ENCODE results near the gene SS18L1.

SS18L1 gene

GRCh38 chr20:62230276-62230675 lies 86.7 kb downstream of the SS18L1 start:
- no peak for DNase-seq

- DNase-seq, result no peak
Measured at GRCh38 chr20:62230696-62231095, 87.1 kb downstream of the SS18L1 start.

GRCh38 chr20:62231292-62231691 lies 87.7 kb downstream of the SS18L1 start:
- DNase-seq, result no peak

Measured in AML-193 (cell line).